HL-60/S4 treated with phorbol 12-myristate 13-acetate at 8.2 ng/mL for 4 days and 3 days (cell line): ENCODE results near the gene ZNF518B.

Source experiments
- in situ Hi-C: fragments of 300-500 bp; cut with MboI; formaldehyde crosslinking; loops from 2 replicates; pipeline ENCODE4 v1.15.0; 2022; ENCODE audit warnings: low sequenced_read_pairs

Gene ZNF518B

GRCh38 chr4:10457255-10457801, at the start of gene ZNF518B:
Gene ZNF518B (minus strand): TSS chr4:10457426. CDS start chr4:10446328, 11,098 bp downstream.
- in situ Hi-C loops, result no loop called here

- in situ Hi-C loops, result no loop called here
These were observed 48.9 kb upstream of the ZNF518B start for GRCh38 chr4:10506077-10506476.

- in situ Hi-C loops, result no loop called here
These were observed 47.4 kb upstream of the ZNF518B start for GRCh38 chr4:10504570-10505179.

GRCh38 chr4:10502717-10503116, 45.5 kb upstream of the ZNF518B start:
- in situ Hi-C loops, result no loop called here

- in situ Hi-C loops, result no loop called here
These were observed 43.5 kb upstream of the ZNF518B start for GRCh38 chr4:10500776-10501175.

- in situ Hi-C loops, result no loop called here
These were observed 39.0 kb upstream of the ZNF518B start for GRCh38 chr4:10496200-10496599.

GRCh38 chr4:10495651-10496050, 38.4 kb upstream of the ZNF518B start:
- in situ Hi-C loops, result no loop called here

GRCh38 chr4:10492464-10492863, 35.2 kb upstream of the ZNF518B start:
- in situ Hi-C loops, result no loop called here

GRCh38 chr4:10491401-10491800, 34.2 kb upstream of the ZNF518B start:
- in situ Hi-C loops, result no loop called here

- in situ Hi-C loops, result no loop called here
These were observed 33.8 kb upstream of the ZNF518B start for GRCh38 chr4:10490996-10491395.

GRCh38 chr4:10482913-10483312, 25.7 kb upstream of the ZNF518B start:
- in situ Hi-C loops, result no loop called here

- in situ Hi-C loops, result no loop called here
These were observed 23.4 kb upstream of the ZNF518B start for GRCh38 chr4:10480616-10481015.

- in situ Hi-C loops, result no loop called here
These were observed 21.4 kb upstream of the ZNF518B start for GRCh38 chr4:10478621-10479020.

GRCh38 chr4:10470505-10470904, 13.3 kb upstream of the ZNF518B start:
- in situ Hi-C loops, result no loop called here

- in situ Hi-C loops, result no loop called here
These were observed 8.9 kb upstream of the ZNF518B start for GRCh38 chr4:10466161-10466560.

- in situ Hi-C loops, result no loop called here
These were observed 5.7 kb upstream of the ZNF518B start for GRCh38 chr4:10462876-10463275.

GRCh38 chr4:10461850-10462400, 4.7 kb upstream of the ZNF518B start:
- in situ Hi-C loops, result no loop called here

- in situ Hi-C loops, result no loop called here
These were observed 4.0 kb upstream of the ZNF518B start for GRCh38 chr4:10461091-10461849.

GRCh38 chr4:10460313-10461047, 3.3 kb upstream of the ZNF518B start:
- in situ Hi-C loops, result no loop called here

GRCh38 chr4:10459305-10459704, 2.1 kb upstream of the ZNF518B start:
- in situ Hi-C loops, result no loop called here

GRCh38 chr4:10458177-10458576, 951 bp upstream of the ZNF518B start:
- in situ Hi-C loops, result no loop called here
